K562 (cell line): ENCODE measurements around the gene RPL7A. TPM values are rescaled to one million over a fixed set of nuclear protein-coding genes. Genes with fewer than 3 reads are reported as not detected.
A peak's percentile ranks its signal among the peaks of the same experiment; 100 is the strongest.

Experiments used
- ATAC-seq: fragments of 200-7000 bp; cut with Tn5 transposase; 3 replicates; pipeline ENCODE4 v1.9.1; 2020; ENCODE audit warnings: moderate library complexity
- BruUV-seq: library from RNA; stranded (reverse); fragments of 400-500 nt; replicated peaks from 2 replicates; lab custom pipeline; 2021; lab: Mats Ljungman, UMichigan
- CTCF ChIA-PET: fragments of 300-600 bp; formaldehyde crosslinking; extraction: SDS; loops from one replicate; lab custom pipeline; 2021; ENCODE audit warnings: low intra/inter-chr PET ratio; lab: Yijun Ruan, JAX
- POLR2A ChIA-PET: fragments of 300-600, 350-650 bp; sonication (Branson Sonifier 250); formaldehyde crosslinking; extraction: SDS; loops from one replicate; lab custom pipeline; 2021; ENCODE audit warnings: antibody characterized with exemption, inconsistent platforms; lab: Yijun Ruan, JAX
- DNase-seq, 4 experiments: peaks; one replicate each; pipeline versions ENCODE4 v3.0.0 to v3.0.0-alpha.2; 2011 to 2018; ENCODE audit warnings: low spot score in 3 of 4, mixed read lengths in 3 of 4; ENCODE audit errors: extremely low read depth in 1 of 4
- FAIRE-seq: peaks from 2 replicates; lab custom pipeline; 2011; peaks lifted over from hg19 to GRCh38; lab: Jason Lieb, UNC
- H2AFZ ChIP-seq: 2 replicates; pipeline ENCODE4 v1.6.0; 2011; ENCODE audit warnings: low read depth, low read length, control low read depth, inconsistent platforms
- H3K27ac ChIP-seq: fragments of 200-600 bp; 3 replicates; pipeline ENCODE4 v1.8.0; 2011; ENCODE audit warnings: low read depth, mild to moderate bottlenecking, control low read depth, inconsistent platforms, low read length, moderate library complexity, mixed read lengths; ENCODE audit errors: extremely low read depth
- H3K27me3 ChIP-seq, 2 experiments: fragments of 300-600 bp in 1 of 2; 2 replicates in 1 of 2; 3 replicates in 1 of 2; pipeline versions ENCODE4 v1.6.0 to v1.8.0; 2011; ENCODE audit warnings: inconsistent platforms in 2 of 2, low read length in 2 of 2, mild to moderate bottlenecking in 1 of 2, mixed read lengths in 1 of 2, moderate library complexity in 1 of 2; ENCODE audit not compliant: control insufficient read depth in 2 of 2, insufficient read depth in 2 of 2
- H3K36me3 ChIP-seq: fragments of 300-600 bp; 3 replicates; pipeline ENCODE4 v1.8.0; 2011; ENCODE audit warnings: mild to moderate bottlenecking, low read length, inconsistent platforms; ENCODE audit not compliant: control insufficient read depth, insufficient read depth
- H3K4me1 ChIP-seq, 2 experiments: fragments of 200-600 bp in 1 of 2; replicated peaks in 1 of 2; 2 replicates in 1 of 2; 3 replicates in 1 of 2; pipeline versions ENCODE4 v1.5.1 to v1.8.0; 2011; ENCODE audit warnings: inconsistent platforms in 2 of 2, low read length in 2 of 2, mild to moderate bottlenecking in 1 of 2, mixed read lengths in 1 of 2, moderate library complexity in 1 of 2; ENCODE audit not compliant: control insufficient read depth in 2 of 2, insufficient read depth in 2 of 2
- H3K4me2 ChIP-seq: 2 replicates; pipeline ENCODE4 v1.6.1; 2011; ENCODE audit warnings: low read length, control low read depth, inconsistent platforms, mixed read lengths; ENCODE audit not compliant: insufficient read depth
- H3K4me3 ChIP-seq: fragments of 200-600 bp; sonication (generic), shearing (Covaris generic); 2 replicates; pipeline ENCODE4 v1.5.1; 2016; ENCODE audit warnings: control low read depth, inconsistent platforms
- H3K79me2 ChIP-seq: fragments of 200-600 bp; 3 replicates; pipeline ENCODE4 v1.8.0; 2011; ENCODE audit warnings: low read length, inconsistent platforms; ENCODE audit not compliant: control insufficient read depth, insufficient read depth
- H3K9ac ChIP-seq, 2 experiments: 2 replicates each; pipeline versions ENCODE4 v1.6.0 to v1.6.1; 2011; ENCODE audit warnings: low read depth in 2 of 2, low read length in 2 of 2, control low read depth in 1 of 2, inconsistent platforms in 1 of 2, mild to moderate bottlenecking in 1 of 2, mixed read lengths in 1 of 2; ENCODE audit not compliant: insufficient read depth in 1 of 2
- H3K9me1 ChIP-seq: one replicate; pipeline ENCODE4 v1.6.0; 2011; ENCODE audit warnings: inconsistent platforms, mild to moderate bottlenecking, low read length, moderate library complexity; ENCODE audit not compliant: control insufficient read depth, insufficient read depth
- H3K9me3 ChIP-seq: replicated peaks from 2 replicates; pipeline ENCODE4 v1.5.1; 2011; ENCODE audit warnings: low read depth, low read length, inconsistent platforms; ENCODE audit not compliant: control insufficient read depth, insufficient read depth
- H4K20me1 ChIP-seq: replicated peaks from 2 replicates; pipeline ENCODE4 v1.6.1; 2011; ENCODE audit warnings: low read length, inconsistent platforms, mixed read lengths; ENCODE audit not compliant: control insufficient read depth, insufficient read depth
- CBFA2T2 ChIP-seq: fragments of 450-650 bp; conservative IDR thresholded peaks from 2 replicates; pipeline ENCODE4 v1.6.1; 2017; ENCODE audit warnings: mild to moderate bottlenecking
- CREM ChIP-seq: IDR thresholded peaks from 2 replicates; pipeline ENCODE4 v1.6.1; 2014; ENCODE audit warnings: antibody characterized with exemption, low read depth
- HCFC1 ChIP-seq: IDR thresholded peaks from 2 replicates; pipeline ENCODE4 v1.6.1; 2012; ENCODE audit warnings: low read depth, low read length, improper control_type of control experiment
- NFIX ChIP-seq: fragments of 250-450 bp; sonication (Bioruptor Pico); IDR thresholded peaks from 2 replicates; pipeline ENCODE4 v1.4.0; 2020; ENCODE audit warnings: low read depth, mild to moderate bottlenecking, moderate library complexity
- RBFOX2 ChIP-seq: fragments of 200-400 bp; formaldehyde crosslinking; IDR thresholded peaks from 2 replicates; pipeline ENCODE4 v1.6.1; 2017; ENCODE audit warnings: low read depth, mild to moderate bottlenecking, low read length, moderate library complexity
- SIRT6 ChIP-seq: IDR thresholded peaks from one replicate; pipeline ENCODE4 v1.6.1; 2012; ENCODE audit warnings: low read depth, mild to moderate bottlenecking, control low read depth, inconsistent platforms, low read length, moderate library complexity
- ZBTB43 ChIP-seq: sonication (generic); formaldehyde crosslinking; IDR thresholded peaks from 2 replicates; pipeline ENCODE4 v1.8.0; 2023; ENCODE audit warnings: mild to moderate bottlenecking, missing genetic modification reagents
- ZNF655 ChIP-seq: fragments of 250-450 bp; sonication (Bioruptor Pico); IDR thresholded peaks from 2 replicates; pipeline ENCODE4 v1.5.0; 2021
- WGBS: fragments of 100-300 bp; shearing (Covaris generic); methylation state at CpG from one replicate; pipeline ENCODE4 v1.1.6; 2016; ENCODE audit warnings: low coverage, mixed read lengths; ENCODE audit not compliant: insufficient coverage; ENCODE audit errors: missing lambda C conversion rate; 5-methylcytosine and 5-hydroxymethylcytosine counted together
- in situ Hi-C: fragments of 300-500 bp; cut with MboI; formaldehyde crosslinking; loops from 4 replicates; pipeline ENCODE4 v1.15.0; 2018; ENCODE audit warnings: inconsistent platforms, mixed read lengths
- intact Hi-C: fragments of 100-400 bp; cut with micrococcal nuclease; formaldehyde crosslinking; loops from 2 replicates; pipeline ENCODE4 v1.14.2; 2022
- polyA plus RNA-seq, 8 experiments: library from polyadenylated mRNA; depleted of rRNA in 4 of 8; stranded (reverse) in 5 of 8; unstranded in 3 of 8; fragments of >200 nt; fragmentation: Nextera tagmentation in 2 of 8; fragmentation: Illumina TruSeq in 1 of 8; extraction: Ambion mirVana in 2 of 8; extraction: Trizol in 1 of 8; gene quantifications; 2 replicates each; pipeline versions ENCODE4 v1.2.1 to v1.2.3, GENCODE V29; 2011 to 2014; ENCODE audit warnings: inconsistent platforms in 1 of 8, missing spikeins in 1 of 8
- total RNA-seq, 7 experiments: library from RNA; depleted of rRNA in 6 of 7; stranded (reverse); fragments of >200 nt in 6 of 7; fragmentation: Illumina TruSeq in 2 of 7; extraction: Trizol in 2 of 7; gene quantifications; 2 replicates each; pipeline versions ENCODE4 v1.2.1 to v1.2.3, GENCODE V29; 2011 to 2021; ENCODE audit warnings: low replicate concordance in 1 of 7
- TF ChIP-seq, protein P1 (sequence below), 3 experiments: IDR thresholded peaks in 2 of 3; conservative IDR thresholded peaks in 1 of 3; 2 replicates each; pipeline ENCODE4 v1.5.1; 2011 to 2012; ENCODE audit warnings: low read length in 3 of 3, mild to moderate bottlenecking in 3 of 3, control low read depth in 2 of 3, improper control_type of control experiment in 1 of 3, inconsistent platforms in 1 of 3, low read depth in 1 of 3, mixed read lengths in 1 of 3, moderate library complexity in 1 of 3; ENCODE audit not compliant: insufficient read depth in 2 of 3
- TF ChIP-seq, protein P2 (sequence below): fragments of 450-650 bp; IDR thresholded peaks from 2 replicates; pipeline ENCODE4 v1.6.1; 2018; ENCODE audit not compliant: partially characterized antibody

The RPL7A gene
- total and polyA plus RNA-seq, 9 of the 15 experiments (the other 6 are each of a cell fraction or from before 2014, with no cell fraction given): 1,935 to 3,760 (median 2,652) TPM

DNA sequence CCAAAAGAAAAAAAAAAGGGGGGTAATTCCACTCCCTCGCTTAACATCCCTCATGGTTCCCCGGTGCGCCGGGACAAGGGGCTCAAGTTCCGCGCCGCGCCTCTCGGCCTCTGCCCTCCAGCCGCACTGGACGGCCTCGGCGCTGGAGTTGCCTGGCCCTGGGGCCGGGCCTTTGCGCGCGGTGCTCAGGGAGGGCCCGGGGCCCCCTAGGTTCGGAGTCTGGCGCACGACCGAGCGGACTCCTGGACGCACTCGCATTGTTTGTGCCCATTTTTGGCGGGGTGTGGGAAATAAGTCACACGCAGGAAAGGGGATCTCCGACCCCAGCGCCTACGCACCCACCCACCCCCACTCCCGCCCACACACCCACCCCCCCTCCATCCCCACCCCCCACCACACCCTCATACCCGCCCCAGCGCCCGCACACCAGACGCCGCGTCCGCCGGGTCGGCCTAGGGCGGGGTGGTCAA is 468 bp upstream of the RPL7A start (continued):
- TF ChIP-seq, protein P1, sequence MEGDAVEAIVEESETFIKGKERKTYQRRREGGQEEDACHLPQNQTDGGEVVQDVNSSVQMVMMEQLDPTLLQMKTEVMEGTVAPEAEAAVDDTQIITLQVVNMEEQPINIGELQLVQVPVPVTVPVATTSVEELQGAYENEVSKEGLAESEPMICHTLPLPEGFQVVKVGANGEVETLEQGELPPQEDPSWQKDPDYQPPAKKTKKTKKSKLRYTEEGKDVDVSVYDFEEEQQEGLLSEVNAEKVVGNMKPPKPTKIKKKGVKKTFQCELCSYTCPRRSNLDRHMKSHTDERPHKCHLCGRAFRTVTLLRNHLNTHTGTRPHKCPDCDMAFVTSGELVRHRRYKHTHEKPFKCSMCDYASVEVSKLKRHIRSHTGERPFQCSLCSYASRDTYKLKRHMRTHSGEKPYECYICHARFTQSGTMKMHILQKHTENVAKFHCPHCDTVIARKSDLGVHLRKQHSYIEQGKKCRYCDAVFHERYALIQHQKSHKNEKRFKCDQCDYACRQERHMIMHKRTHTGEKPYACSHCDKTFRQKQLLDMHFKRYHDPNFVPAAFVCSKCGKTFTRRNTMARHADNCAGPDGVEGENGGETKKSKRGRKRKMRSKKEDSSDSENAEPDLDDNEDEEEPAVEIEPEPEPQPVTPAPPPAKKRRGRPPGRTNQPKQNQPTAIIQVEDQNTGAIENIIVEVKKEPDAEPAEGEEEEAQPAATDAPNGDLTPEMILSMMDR (IDR thresholded peaks at IDR 0.05 in 2 of 3, conservative IDR thresholded peaks at IDR 0.05 in 1 of 3; ENCODE audit: insufficient read depth in 2 of 3, low read depth in 1 of 3, low read length in 3 of 3): 0 out of 6 replicates have a peak, but pooled peaks of 1 of the 3 experiments have one; percentile 16
- TF ChIP-seq ZNF655 (CRISPR knock-in tag): no peak

DNA sequence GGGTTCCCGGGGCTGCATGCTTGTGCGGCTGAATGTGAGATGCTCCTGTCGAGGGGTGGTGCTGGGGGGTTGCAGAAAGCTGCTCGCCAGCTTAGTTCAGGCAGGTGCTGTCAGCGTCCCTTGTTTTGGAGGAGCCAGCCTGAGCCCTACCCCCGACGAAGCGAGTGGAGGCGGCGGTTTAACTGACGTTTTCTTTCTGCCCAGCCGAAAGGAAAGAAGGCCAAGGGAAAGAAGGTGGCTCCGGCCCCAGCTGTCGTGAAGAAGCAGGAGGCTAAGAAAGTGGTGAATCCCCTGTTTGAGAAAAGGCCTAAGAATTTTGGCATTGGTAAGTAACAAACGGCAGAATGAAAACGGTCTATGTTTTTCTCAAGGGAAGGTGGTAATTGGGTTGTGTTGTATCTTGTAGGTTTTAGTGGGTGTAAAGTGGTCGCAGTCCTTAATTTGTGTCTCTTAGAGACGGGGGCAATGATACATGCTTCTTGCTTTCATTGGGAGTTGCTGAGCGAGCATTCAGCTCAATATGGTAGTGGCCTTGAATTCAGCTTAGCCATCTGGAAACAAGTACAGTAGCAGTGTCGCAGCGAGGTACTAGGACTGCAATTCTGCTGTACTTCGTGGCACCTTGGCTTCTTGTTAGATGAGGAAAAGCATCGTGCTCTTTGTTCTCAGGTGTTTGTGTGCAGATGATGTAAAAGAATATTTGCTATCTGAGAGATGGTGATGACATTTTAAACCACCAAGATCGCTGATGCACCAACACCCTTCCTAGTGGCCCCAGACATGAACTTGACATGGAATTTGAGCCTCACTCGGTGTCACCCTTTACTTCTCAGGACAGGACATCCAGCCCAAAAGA is 928 bp downstream of the RPL7A start:
- Histone ChIP-seq H3K36me3 (peaks cover 74% of the 10 kb centered on the region), H3K4me1 (peaks cover 16 to 31% of the 10 kb centered on the region in 2 experiments; a peak in 4 of 5 replicates), H3K27ac (peak overlapping the region; percentile 98), H3K79me2 (peaks cover 57% of the 10 kb centered on the region), H3K9me3 (no peaks in the 10 kb centered on the region), H3K4me3 (peak overlapping the region; percentile 100), H2AFZ (no peak overlapping the region), H3K9ac (peak overlapping the region; percentile 100), H3K27me3 (no peaks in the 10 kb centered on the region), H3K9me1 (peaks cover 3% of the 10 kb centered on the region), H4K20me1 (peaks cover 32% of the 10 kb centered on the region), H3K4me2 (peak overlapping the region; percentile 93)
- 2% methylated on average over 25 of the region's 25 CpGs for WGBS
- in situ Hi-C loops: no loop called here
- ATAC-seq: no peak
- ChIA-PET POLR2A (interaction anchor here (1.0 to 3.4 kb wide), 18 partner anchors 8 to 321 kb away, joined by 3 to 31 read pairs (median 6); partner anchors contain the start of genes SLC2A6, SURF1 and SURF2), CTCF (no interaction called here)
- TSS peak; percentile 62 for BruUV-seq
- no peak for DNase-seq
- FAIRE-seq: peak; percentile 6
- intact Hi-C loops: no loop called here
- TF ChIP-seq NFIX (CRISPR knock-in tag) (no peak), CBFA2T2 (no peak), SIRT6 (no peak), ZBTB43 (CRISPR knock-in tag) (no peak), HCFC1 (no peak), CREM (no peak), RBFOX2 (peak; percentile 70; the same call in 1 of the 2 replicates)
- TF ChIP-seq, protein P2, sequence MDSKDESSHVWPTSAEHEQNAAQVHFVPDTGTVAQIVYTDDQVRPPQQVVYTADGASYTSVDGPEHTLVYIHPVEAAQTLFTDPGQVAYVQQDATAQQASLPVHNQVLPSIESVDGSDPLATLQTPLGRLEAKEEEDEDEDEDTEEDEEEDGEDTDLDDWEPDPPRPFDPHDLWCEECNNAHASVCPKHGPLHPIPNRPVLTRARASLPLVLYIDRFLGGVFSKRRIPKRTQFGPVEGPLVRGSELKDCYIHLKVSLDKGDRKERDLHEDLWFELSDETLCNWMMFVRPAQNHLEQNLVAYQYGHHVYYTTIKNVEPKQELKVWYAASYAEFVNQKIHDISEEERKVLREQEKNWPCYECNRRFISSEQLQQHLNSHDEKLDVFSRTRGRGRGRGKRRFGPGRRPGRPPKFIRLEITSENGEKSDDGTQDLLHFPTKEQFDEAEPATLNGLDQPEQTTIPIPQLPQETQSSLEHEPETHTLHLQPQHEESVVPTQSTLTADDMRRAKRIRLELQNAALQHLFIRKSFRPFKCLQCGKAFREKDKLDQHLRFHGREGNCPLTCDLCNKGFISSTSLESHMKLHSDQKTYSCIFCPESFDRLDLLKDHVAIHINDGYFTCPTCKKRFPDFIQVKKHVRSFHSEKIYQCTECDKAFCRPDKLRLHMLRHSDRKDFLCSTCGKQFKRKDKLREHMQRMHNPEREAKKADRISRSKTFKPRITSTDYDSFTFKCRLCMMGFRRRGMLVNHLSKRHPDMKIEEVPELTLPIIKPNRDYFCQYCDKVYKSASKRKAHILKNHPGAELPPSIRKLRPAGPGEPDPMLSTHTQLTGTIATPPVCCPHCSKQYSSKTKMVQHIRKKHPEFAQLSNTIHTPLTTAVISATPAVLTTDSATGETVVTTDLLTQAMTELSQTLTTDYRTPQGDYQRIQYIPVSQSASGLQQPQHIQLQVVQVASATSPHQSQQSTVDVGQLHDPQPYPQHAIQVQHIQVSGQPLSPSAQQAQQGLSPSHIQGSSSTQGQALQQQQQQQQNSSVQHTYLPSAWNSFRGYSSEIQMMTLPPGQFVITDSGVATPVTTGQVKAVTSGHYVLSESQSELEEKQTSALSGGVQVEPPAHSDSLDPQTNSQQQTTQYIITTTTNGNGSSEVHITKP: no peak
